ENCODE measurements around the gene CCDC92B. TPM values are rescaled to one million over a fixed set of nuclear protein-coding genes. Genes with fewer than 3 reads are reported as not detected.

The CCDC92B gene
- total RNA-seq, 1 donor: not detected

GRCh38 chr17:2736956-2737355, 12.5 kb downstream of the CCDC92B start:
- TF ChIP-seq CTCF (IDR thresholded peaks at IDR 0.05; ENCODE audit: insufficient read depth, low read length): no peak
- H3K4me3 ChIP-seq (ENCODE audit: low read depth, low read length): no peak overlapping the region
- no peak for DNase-seq (ENCODE audit: low read depth)

GRCh38 chr17:2735896-2736295, 13.6 kb downstream of the CCDC92B start:
- no peak overlapping the region for H3K4me3 ChIP-seq (ENCODE audit: low read depth, low read length)
- no peak for DNase-seq (ENCODE audit: low read depth)

GRCh38 chr17:2734939-2735338, 14.5 kb downstream of the CCDC92B start:
- H3K4me3 ChIP-seq (ENCODE audit: low read depth, low read length): no peak overlapping the region
- no peak for TF ChIP-seq CTCF (IDR thresholded peaks at IDR 0.05; ENCODE audit: insufficient read depth, low read length)
- DNase-seq (ENCODE audit: low read depth): no peak

More at GRCh38 chr17:2735896-2736295, 13.6 kb downstream of the CCDC92B start:
- TF ChIP-seq CTCF (IDR thresholded peaks at IDR 0.05; ENCODE audit: insufficient read depth, low read length): no peak

- TF ChIP-seq CTCF (IDR thresholded peaks at IDR 0.05; ENCODE audit: insufficient read depth, low read length): no peak
- DNase-seq (ENCODE audit: low read depth): no peak
- H3K4me3 ChIP-seq (ENCODE audit: low read depth, low read length): no peak overlapping the region
Measured at GRCh38 chr17:2731807-2732206, 17.6 kb downstream of the CCDC92B start.

GRCh38 chr17:2730764-2731353, 18.6 kb downstream of the CCDC92B start:
- no peak for TF ChIP-seq CTCF (IDR thresholded peaks at IDR 0.05; ENCODE audit: insufficient read depth, low read length)
- no peak overlapping the region for H3K4me3 ChIP-seq (ENCODE audit: low read depth, low read length)
- no peak for DNase-seq (ENCODE audit: low read depth)

- no peak overlapping the region for H3K4me3 ChIP-seq (ENCODE audit: low read depth, low read length)
- DNase-seq (ENCODE audit: low read depth): no peak
Measured at GRCh38 chr17:2724784-2725164, 24.7 kb downstream of the CCDC92B start.

More at GRCh38 chr17:2724784-2725164, 24.7 kb downstream of the CCDC92B start:
- no peak for TF ChIP-seq CTCF (IDR thresholded peaks at IDR 0.05; ENCODE audit: insufficient read depth, low read length)
